Cardiac septum (tissue), 1 donor: ENCODE data around the gene ATRNL1. TPM values are rescaled to one million over a fixed set of nuclear protein-coding genes. Genes with fewer than 3 reads are reported as not detected.
"Not testable (repeated sequence)": the region's sequence is repeated elsewhere in the genome, so short reads cannot be mapped to it uniquely, and the experiment has no call there.

Experiments used
- DNase-seq: peaks from one replicate; pipeline ENCODE4 v3.0.0-alpha.2; 2020; ENCODE audit warnings: low spot score
- intact Hi-C: fragments of 100-400 bp; cut with DNase I; formaldehyde crosslinking; loops from one replicate; pipeline ENCODE4 v1.14.0; 2022
- total RNA-seq: library from RNA; stranded (reverse); fragmentation: NEBNext Ultra II Directional; extraction: Animal tissue kit (Norgen Biotek cat#: 25700); gene quantifications from one replicate; pipeline ENCODE4 v1.2.1, GENCODE V29; 2021
- donor health status: DM: no; HTN: no; CAD: no.

ATRNL1 gene
- total RNA-seq, 1 donor from 2014 or later: 25.8 TPM

DNA sequence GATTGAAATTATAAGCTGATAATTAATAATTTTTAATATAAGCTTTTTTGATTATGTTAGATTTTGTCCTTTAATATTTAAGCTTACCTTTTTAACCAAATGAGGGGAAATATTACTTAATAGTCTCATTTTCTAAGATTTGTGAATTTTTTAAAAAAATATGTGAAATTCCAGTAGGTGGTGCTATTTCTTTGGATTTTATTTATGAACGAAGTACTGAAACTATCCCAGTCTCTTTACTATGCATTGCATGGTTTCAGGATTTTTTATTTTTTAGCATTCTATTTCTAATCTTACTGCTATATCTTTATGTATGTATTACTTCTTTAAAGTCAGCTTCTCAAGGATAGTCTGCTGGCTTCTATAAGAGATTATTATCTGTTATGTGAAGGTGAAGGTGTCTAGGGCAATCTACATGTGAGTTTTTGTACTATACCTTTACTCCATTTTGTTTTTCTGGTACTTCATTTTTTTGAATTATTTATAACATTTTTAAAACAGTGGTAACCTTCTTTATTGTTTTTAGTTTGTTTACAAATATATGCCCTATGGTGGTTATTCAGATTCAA lies 78.3 kb downstream of the ATRNL1 start:
- intact Hi-C loops: no loop called here
- DNase-seq: no peak

GRCh38 chr10:115173915-115174443 lies 80.8 kb downstream of the ATRNL1 start:
- intact Hi-C loops: no loop called here
- DNase-seq: no peak

GRCh38 chr10:115207276-115207675 lies 114.1 kb downstream of the ATRNL1 start:
- intact Hi-C loops, DNase-seq: not testable (repeated sequence)

- intact Hi-C loops: no loop called here
- no peak for DNase-seq
Observed at GRCh38 chr10:115209133-115209532, 116.0 kb downstream of the ATRNL1 start.

DNA sequence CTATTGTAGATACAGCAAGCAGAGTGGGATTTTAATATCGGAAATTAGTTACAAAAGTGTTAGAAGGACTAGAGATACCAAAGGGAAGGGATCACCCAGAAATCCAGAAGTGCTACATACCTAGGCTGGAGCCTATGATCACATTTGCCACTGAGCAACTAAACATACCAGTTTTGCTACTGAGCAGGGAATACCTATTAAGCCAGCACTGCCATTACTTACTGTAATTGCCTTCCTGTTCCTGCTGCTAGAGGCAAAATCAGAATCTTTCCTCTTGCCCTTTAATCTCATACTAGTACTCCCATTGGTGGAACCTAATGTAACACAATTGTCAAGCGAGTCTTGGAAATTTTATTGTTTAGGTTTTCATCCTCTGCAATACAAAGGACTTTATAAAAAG lies 121.7 kb downstream of the ATRNL1 start:
- DNase-seq: no peak
- intact Hi-C loops: no loop called here

- no peak for DNase-seq
- intact Hi-C loops: no loop called here
Observed at GRCh38 chr10:115219203-115219602, 126.0 kb downstream of the ATRNL1 start.

DNA sequence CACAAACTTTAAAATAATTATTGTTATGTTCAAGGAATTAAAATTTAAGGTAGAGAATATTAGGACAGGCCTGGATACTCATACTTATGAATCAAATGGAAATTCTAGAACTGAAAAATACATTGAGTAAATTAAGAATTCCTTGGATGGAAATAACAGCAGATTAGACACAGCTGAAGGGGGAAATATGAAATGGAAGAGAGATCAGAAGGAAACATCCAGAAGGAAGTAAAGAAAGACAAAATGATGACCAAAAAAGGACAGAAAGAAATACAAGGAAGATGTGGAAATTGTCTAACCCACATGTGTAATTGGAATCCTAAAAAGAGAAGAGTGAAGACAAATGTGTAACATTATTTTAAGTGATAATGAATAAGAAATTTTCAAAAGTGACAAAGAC lies 128.9 kb downstream of the ATRNL1 start:
- DNase-seq: no peak
- intact Hi-C loops: no loop called here

DNA sequence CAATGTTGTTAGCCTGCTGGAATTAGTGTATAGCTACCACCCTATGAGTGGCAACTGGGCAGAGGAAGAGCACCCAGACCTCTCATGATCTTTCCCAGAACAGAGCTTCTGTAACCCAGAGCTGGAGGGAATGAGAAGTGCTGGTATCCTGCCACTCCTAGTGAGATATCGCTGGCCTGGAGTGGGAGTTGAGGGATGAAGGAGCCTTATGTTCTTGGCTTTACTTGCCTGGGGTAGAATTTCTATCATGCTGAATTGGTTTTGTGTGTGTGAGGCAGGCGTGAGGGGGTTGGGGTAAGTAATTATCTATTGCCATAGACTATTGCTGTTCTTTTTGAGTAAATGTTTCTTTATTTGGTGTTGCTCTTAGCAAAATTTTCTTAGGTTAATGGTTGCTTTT lies 146.6 kb downstream of the ATRNL1 start:
- no peak for DNase-seq
- intact Hi-C loops: no loop called here

GRCh38 chr10:115250784-115251183 lies 157.6 kb downstream of the ATRNL1 start:
- intact Hi-C loops: no loop called here
- DNase-seq: no peak

GRCh38 chr10:115253765-115254164 lies 160.6 kb downstream of the ATRNL1 start:
- intact Hi-C loops, DNase-seq: not testable (repeated sequence)

GRCh38 chr10:115272482-115272881 lies 179.3 kb downstream of the ATRNL1 start:
- intact Hi-C loops: no loop called here
- DNase-seq: no peak

DNA sequence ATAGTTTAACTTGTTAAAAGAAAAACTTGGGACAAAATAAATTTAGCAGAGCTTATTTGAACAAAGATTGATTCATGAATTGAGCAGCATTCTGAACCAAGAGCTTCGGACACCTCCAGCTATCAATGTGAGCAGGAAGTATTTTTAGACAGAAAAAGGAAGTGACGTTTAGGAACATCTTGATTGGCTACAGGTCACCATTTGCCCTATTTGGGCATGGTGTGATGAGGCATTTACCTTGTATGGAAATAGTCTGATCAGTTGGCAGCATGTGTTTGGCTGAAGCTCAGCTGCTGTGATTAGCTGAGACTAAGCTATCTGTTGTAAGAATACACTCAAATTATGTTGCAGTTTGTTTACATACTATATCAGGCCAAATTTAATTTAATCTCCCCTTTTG lies 185.1 kb downstream of the ATRNL1 start:
- DNase-seq: no peak
- intact Hi-C loops: no loop called here

DNA sequence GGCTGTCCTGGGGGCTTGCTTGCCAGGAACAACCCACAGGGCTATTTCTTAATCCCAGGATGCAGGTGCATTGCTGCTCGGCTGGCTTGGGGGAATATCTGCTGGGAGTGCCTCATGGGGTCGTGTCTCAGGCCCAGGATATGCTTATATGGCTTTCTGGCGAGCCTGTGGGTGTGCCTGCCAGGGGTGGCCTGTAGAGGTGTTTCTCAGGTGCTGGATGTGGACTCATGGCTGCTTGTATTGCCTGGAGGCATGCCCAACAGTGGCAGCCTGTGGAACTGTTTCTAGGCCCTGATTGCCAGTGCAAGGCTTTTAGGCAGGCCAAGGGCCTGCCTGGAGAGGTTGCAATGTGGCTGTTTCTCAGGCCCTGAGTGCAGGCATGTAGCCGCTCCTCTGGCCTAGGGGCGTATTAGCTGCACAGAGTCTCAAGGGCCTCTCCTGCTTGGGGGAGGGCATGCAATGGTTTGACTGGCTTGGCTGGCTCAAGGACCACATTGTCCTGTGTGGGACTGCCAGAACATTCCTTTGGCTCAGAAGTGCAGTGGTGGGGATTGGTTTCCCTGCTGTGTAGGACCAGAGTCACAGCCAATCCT lies 202.1 kb downstream of the ATRNL1 start:
- DNase-seq: no peak

DNA sequence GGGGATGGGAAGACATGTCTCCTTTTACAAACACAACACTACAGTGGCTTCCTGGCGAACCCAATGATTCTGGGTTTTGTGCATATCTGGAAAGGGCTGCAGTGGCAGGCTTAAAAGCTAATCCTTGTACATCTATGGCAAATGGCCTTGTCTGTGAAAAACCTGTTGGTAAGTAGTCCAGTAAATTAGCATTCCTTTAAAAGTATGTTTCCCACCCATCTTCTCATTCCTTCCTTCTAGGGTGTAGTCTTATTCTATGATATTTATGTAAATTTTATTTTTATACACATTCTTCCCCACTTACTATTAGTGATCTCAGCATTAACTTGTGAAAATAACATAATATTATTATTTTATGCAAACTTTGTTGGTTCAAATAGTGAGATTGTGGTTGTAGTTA lies 206.9 kb downstream of the ATRNL1 start:
- DNase-seq: no peak

More for the DNA sequence above, 202.1 kb downstream of the ATRNL1 start:
- intact Hi-C loops: no loop called here

DNA sequence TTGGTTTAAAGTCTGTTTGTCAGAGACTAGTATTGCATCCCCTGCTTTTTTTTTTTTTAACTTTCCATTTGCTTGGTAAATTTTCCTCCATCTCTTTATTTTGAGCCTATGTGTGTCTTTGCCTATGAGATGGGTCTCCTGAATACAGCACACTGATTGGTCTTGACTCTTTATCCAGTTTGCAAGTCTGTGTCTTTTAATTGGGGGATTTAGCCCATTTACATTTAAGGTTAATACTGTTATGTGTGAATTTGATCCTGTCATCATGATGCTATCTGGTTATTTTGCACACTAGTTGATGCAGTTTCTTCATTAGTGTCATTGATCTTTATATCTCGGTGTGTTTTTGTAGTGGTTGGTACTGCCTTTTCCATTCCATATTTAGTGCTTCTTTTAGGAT lies 226.5 kb downstream of the ATRNL1 start:
- DNase-seq, intact Hi-C loops: not testable (repeated sequence)

More for the DNA sequence above, 206.9 kb downstream of the ATRNL1 start:
- intact Hi-C loops: no loop called here

DNA sequence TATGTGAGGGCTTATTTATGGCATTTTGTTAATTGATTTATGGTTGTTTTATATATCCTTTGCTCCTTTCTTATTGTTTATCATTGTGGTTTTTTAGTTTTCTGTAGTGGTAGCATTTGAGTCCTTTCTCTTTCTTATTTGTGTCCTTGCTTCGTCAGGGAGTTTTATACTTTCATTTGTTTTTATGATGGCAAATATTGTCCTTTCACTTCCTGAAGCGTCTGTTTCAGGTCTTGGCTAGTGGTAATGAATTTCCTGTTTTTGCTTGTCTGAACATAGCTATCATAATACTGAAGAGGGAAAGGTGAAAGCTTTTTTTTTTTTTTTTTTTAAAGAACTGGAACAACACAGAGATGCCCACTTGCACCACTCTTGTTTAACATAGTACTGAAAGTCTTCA lies 228.2 kb downstream of the ATRNL1 start:
- intact Hi-C loops: no loop called here
- no peak for DNase-seq

GRCh38 chr10:115328331-115328730 lies 235.2 kb downstream of the ATRNL1 start:
- no peak for DNase-seq
- intact Hi-C loops: no loop called here

DNA sequence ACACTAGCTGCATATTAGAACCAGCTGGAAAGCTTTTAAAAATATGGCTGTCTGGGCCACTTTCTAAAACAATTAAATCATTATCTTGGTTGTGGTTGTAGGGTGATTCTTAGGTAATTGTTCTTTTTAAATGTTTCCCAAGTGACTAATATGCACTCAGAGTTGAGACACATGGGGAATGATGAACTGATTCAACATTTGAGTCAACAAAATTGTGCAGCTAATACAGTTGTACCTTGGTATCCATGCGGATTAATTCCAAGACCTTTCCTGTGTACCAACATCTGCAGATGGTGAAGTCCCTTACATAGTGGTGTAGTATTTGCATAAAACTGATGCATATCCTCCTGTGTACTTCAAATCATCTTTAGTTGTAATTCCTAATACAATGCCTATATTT lies 242.2 kb downstream of the ATRNL1 start:
- intact Hi-C loops: no loop called here

DNA sequence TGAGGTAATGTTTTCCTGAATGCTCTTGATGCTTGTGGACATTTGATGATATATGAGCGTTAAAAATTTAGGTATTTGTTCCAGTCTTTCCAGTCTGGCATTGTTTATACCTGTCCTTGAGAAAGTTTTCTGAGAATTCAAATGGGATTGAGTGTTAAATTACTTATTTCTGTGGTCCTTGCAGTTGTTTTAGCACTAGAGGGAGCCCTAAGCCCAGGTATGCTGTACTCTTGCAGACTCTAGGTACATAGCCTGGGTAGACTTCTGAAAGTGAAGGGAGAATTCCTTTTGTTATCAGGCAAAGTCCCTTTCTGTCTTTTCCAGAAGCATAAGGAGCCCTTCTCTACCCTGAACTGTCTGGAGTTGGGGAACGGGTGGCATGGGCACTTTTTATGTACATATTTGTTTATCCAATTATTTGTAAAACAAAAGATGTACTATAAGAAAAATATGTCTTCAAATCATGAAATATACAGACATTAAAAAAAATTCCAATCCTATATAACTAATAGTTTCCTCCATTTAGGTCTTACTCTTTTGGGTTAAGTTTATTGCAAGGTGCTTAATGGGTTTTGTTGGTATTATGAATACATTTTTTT lies 262.1 kb downstream of the ATRNL1 start:
- DNase-seq: no peak
- intact Hi-C loops: loop anchor here (10.0 kb wide), 1 partner anchor 1030 kb away; no protein-coding TSS in a partner anchor

More for the DNA sequence above, 242.2 kb downstream of the ATRNL1 start:
- no peak for DNase-seq

GRCh38 chr10:115367920-115368319 lies 274.8 kb downstream of the ATRNL1 start:
- intact Hi-C loops: not testable (repeated sequence)

GRCh38 chr10:115379064-115379463 lies 285.9 kb downstream of the ATRNL1 start:
- intact Hi-C loops: no loop called here
- DNase-seq: no peak

More at GRCh38 chr10:115367920-115368319, 274.8 kb downstream of the ATRNL1 start:
- DNase-seq: not testable (repeated sequence)
